IMR-90 (cell line): ENCODE measurements around the gene PHF20. TPM values are rescaled to one million over a fixed set of nuclear protein-coding genes. Genes with fewer than 3 reads are reported as not detected.

Experiments
- ATAC-seq: fragments of 200-7000 bp; cut with Tn5 transposase; 2 replicates; pipeline ENCODE4 v1.9.1; 2020; ENCODE audit warnings: low read depth, mild to moderate bottlenecking, moderate library complexity
- BruUV-seq: library from RNA; stranded (reverse); fragments of 400-500 nt; replicated peaks from 2 replicates; lab custom pipeline; 2021; lab: Mats Ljungman, UMichigan
- CTCF ChIA-PET: fragments of 300-600 bp; formaldehyde crosslinking; extraction: SDS; loops from one replicate; lab custom pipeline; 2021; ENCODE audit warnings: antibody characterized with exemption; lab: Yijun Ruan, JAX
- POLR2A ChIA-PET: fragments of 300-600 bp; sonication (Branson Sonifier 250); formaldehyde crosslinking; loops from one replicate; lab custom pipeline; 2022; ENCODE audit warnings: antibody characterized with exemption; ENCODE audit not compliant: unreplicated experiment; lab: Charles Lee
- DNase-seq: peaks from one replicate; pipeline ENCODE4 v3.0.0; 2013
- H2AFZ ChIP-seq: replicated peaks from 2 replicates; pipeline ENCODE3; 2013; ENCODE audit warnings: low read length, mild to moderate bottlenecking; ENCODE audit not compliant: poor library complexity
- H2AK5ac ChIP-seq: 2 replicates; pipeline ENCODE4 v1.6.1; 2013; ENCODE audit warnings: low read depth, low read length, inconsistent platforms
- H2AK9ac ChIP-seq: replicated peaks from 2 replicates; pipeline ENCODE3; 2013; ENCODE audit warnings: mild to moderate bottlenecking, low read depth, low read length, moderate library complexity; ENCODE audit not compliant: poor library complexity
- H2BK120ac ChIP-seq: 2 replicates; pipeline ENCODE4 v1.6.1; 2013; ENCODE audit warnings: low read depth, low read length, inconsistent platforms
- H2BK15ac ChIP-seq: 3 replicates; pipeline ENCODE4 v1.6.1; 2013; ENCODE audit warnings: low read depth, low read length, inconsistent platforms
- H2BK20ac ChIP-seq: 2 replicates; pipeline ENCODE4 v1.6.1; 2013; ENCODE audit warnings: low read depth, mild to moderate bottlenecking, inconsistent platforms, low read length, moderate library complexity
- H2BK5ac ChIP-seq: 2 replicates; pipeline ENCODE4 v1.6.1; 2013; ENCODE audit warnings: mild to moderate bottlenecking, low read depth, low read length, inconsistent platforms; ENCODE audit not compliant: poor library complexity, severe bottlenecking
- H3K14ac ChIP-seq: replicated peaks from 2 replicates; pipeline ENCODE4 v1.6.1; 2013; ENCODE audit warnings: low read depth, low read length, inconsistent platforms
- H3K18ac ChIP-seq: 2 replicates; pipeline ENCODE4 v1.6.1; 2013; ENCODE audit warnings: low read depth, low read length, control low read depth
- H3K23ac ChIP-seq: 2 replicates; pipeline ENCODE4 v1.6.1; 2013; ENCODE audit warnings: low read depth, low read length, inconsistent platforms
- H3K27ac ChIP-seq: 2 replicates; pipeline ENCODE4 v1.5.1; 2013; ENCODE audit warnings: mild to moderate bottlenecking, control low read depth, low read length; ENCODE audit not compliant: insufficient read depth
- H3K27me3 ChIP-seq: 2 replicates; pipeline ENCODE4 v1.6.1; 2013; ENCODE audit warnings: low read length; ENCODE audit not compliant: control insufficient read depth, insufficient read depth
- H3K36me3 ChIP-seq: 2 replicates; pipeline ENCODE4 v1.6.1; 2013; ENCODE audit warnings: low read length, mixed read lengths; ENCODE audit not compliant: control insufficient read depth, insufficient read depth
- H3K4ac ChIP-seq: 2 replicates; pipeline ENCODE4 v1.6.1; 2013; ENCODE audit warnings: low read depth, low read length, inconsistent platforms
- H3K4me1 ChIP-seq: 2 replicates; pipeline ENCODE4 v1.6.1; 2013; ENCODE audit warnings: low read length, mixed read lengths; ENCODE audit not compliant: control insufficient read depth, insufficient read depth
- H3K4me2 ChIP-seq: 2 replicates; pipeline ENCODE4 v1.6.1; 2013; ENCODE audit warnings: low read depth, mild to moderate bottlenecking, control low read depth, low read length, moderate library complexity
- H3K4me3 ChIP-seq: 2 replicates; pipeline ENCODE4 v1.5.1; 2013; ENCODE audit warnings: low read depth, mild to moderate bottlenecking, control low read depth, low read length, moderate library complexity; ENCODE audit not compliant: insufficient read depth
- H3K56ac ChIP-seq: 2 replicates; pipeline ENCODE4 v1.6.1; 2013; ENCODE audit warnings: low read length, inconsistent platforms; ENCODE audit not compliant: insufficient read depth; ENCODE audit errors: extremely low read depth
- H3K79me1 ChIP-seq, 2 experiments: 2 replicates each; pipeline ENCODE4 v1.6.1; 2013; ENCODE audit warnings: low read length in 2 of 2, inconsistent platforms in 1 of 2, low read depth in 1 of 2
- H3K9ac ChIP-seq: 2 replicates; pipeline ENCODE4 v1.6.1; 2013; ENCODE audit warnings: low read depth, low read length, control low read depth
- H3K9me1 ChIP-seq: 2 replicates; pipeline ENCODE4 v1.6.1; 2013; ENCODE audit warnings: low read length, inconsistent platforms; ENCODE audit not compliant: insufficient read depth
- H3K9me3 ChIP-seq: 2 replicates; pipeline ENCODE4 v1.6.1; 2013; ENCODE audit warnings: low read length; ENCODE audit not compliant: control insufficient read depth, insufficient read depth
- H4K20me1 ChIP-seq: 2 replicates; pipeline ENCODE4 v1.6.1; 2013; ENCODE audit warnings: low read length, inconsistent platforms; ENCODE audit not compliant: insufficient read depth
- H4K5ac ChIP-seq: 2 replicates; pipeline ENCODE4 v1.6.1; 2013; ENCODE audit warnings: mild to moderate bottlenecking, low read depth, low read length, control low read depth
- H4K8ac ChIP-seq, 2 experiments: 2 replicates each; pipeline ENCODE4 v1.6.1; 2013; ENCODE audit warnings: low read depth in 2 of 2, low read length in 2 of 2, control low read depth in 1 of 2, inconsistent platforms in 1 of 2
- H4K91ac ChIP-seq: 2 replicates; pipeline ENCODE4 v1.6.1; 2013; ENCODE audit warnings: low read depth, low read length, inconsistent platforms; ENCODE audit not compliant: insufficient read depth
- CEBPB ChIP-seq: IDR thresholded peaks from 2 replicates; pipeline ENCODE4 v1.6.1; 2012; ENCODE audit warnings: low read depth, low read length, improper control_type of control experiment
- CTCF ChIP-seq: conservative IDR thresholded peaks from 2 replicates; pipeline ENCODE4 v1.5.1; 2012; ENCODE audit warnings: mild to moderate bottlenecking, low read depth, low read length, improper control_type of control experiment
- ELK1 ChIP-seq: fragments of 150-350 bp; IDR thresholded peaks from 2 replicates; pipeline ENCODE4 v1.6.1; 2016; ENCODE audit warnings: low read depth, mild to moderate bottlenecking, low read length, moderate library complexity, borderline replicate concordance
- MAFK ChIP-seq: IDR thresholded peaks from 2 replicates; pipeline ENCODE4 v1.6.1; 2012; ENCODE audit warnings: low read depth, low read length, improper control_type of control experiment
- MAZ ChIP-seq: IDR thresholded peaks from 2 replicates; pipeline ENCODE4 v1.6.1; 2012; ENCODE audit warnings: low read depth, mild to moderate bottlenecking, low read length, improper control_type of control experiment, moderate library complexity, borderline replicate concordance
- NFE2L2 ChIP-seq: fragments of 150-350 bp; IDR thresholded peaks from 2 replicates; pipeline ENCODE4 v1.6.1; 2016; ENCODE audit warnings: low read depth, mild to moderate bottlenecking, low read length
- POLR2A ChIP-seq: IDR thresholded peaks from 2 replicates; pipeline ENCODE4 v1.6.1; 2012; ENCODE audit warnings: mild to moderate bottlenecking, low read depth, low read length
- RAD21 ChIP-seq: IDR thresholded peaks from 2 replicates; pipeline ENCODE4 v1.6.1; 2012; ENCODE audit warnings: low read length, improper control_type of control experiment
- RCOR1 ChIP-seq: IDR thresholded peaks from 2 replicates; pipeline ENCODE4 v1.6.1; 2012; ENCODE audit warnings: mild to moderate bottlenecking, low read length, improper control_type of control experiment; ENCODE audit not compliant: insufficient replicate concordance
- RFX5 ChIP-seq: IDR thresholded peaks from 2 replicates; pipeline ENCODE4 v1.8.0; 2012; ENCODE audit warnings: low read depth, mild to moderate bottlenecking, low read length, moderate library complexity
- SMC3 ChIP-seq: fragments of 150-350 bp; IDR thresholded peaks from 2 replicates; pipeline ENCODE4 v1.6.1; 2016; ENCODE audit warnings: low read depth, mild to moderate bottlenecking, antibody characterized with exemption, low read length, moderate library complexity
- USF2 ChIP-seq: fragments of 150-350 bp; IDR thresholded peaks from 2 replicates; pipeline ENCODE4 v1.6.1; 2017; ENCODE audit warnings: mild to moderate bottlenecking, antibody characterized with exemption, low read length, low read depth
- WGBS, 2 experiments: methylation state at CpG; one replicate each; pipeline versions ENCODE4 v1.1.5 to v1.1.7; 2013; ENCODE audit warnings: missing lambda C conversion rate in 2 of 2; ENCODE audit not compliant: insufficient read length in 1 of 2; ENCODE audit errors: extremely low coverage in 2 of 2; 5-methylcytosine and 5-hydroxymethylcytosine counted together
- dilution Hi-C: fragments of 300-500 bp; cut with HindIII; formaldehyde crosslinking; loops from one replicate; pipeline ENCODE4 v1.14.3; 2018; ENCODE audit warnings: low sequenced_read_pairs; ENCODE audit not compliant: unreplicated experiment
- in situ Hi-C: fragments of 300-500 bp; cut with MboI; formaldehyde crosslinking; loops from 3 replicates; pipeline ENCODE4 v1.14.3; 2019; ENCODE audit warnings: low sequenced_read_pairs, inconsistent platforms, mixed read lengths
- intact Hi-C: fragments of 100-400 bp; cut with micrococcal nuclease; formaldehyde crosslinking; loops from 2 replicates; pipeline ENCODE4 v1.10.0; 2022
- polyA plus RNA-seq, 3 experiments: library from polyadenylated mRNA; depleted of rRNA; stranded (reverse); fragments of >200 nt; gene quantifications; 2 replicates each; pipeline ENCODE4 v1.2.3, GENCODE V29; 2012; ENCODE audit warnings: low replicate concordance in 1 of 3
- total RNA-seq: library from RNA; depleted of rRNA; stranded (reverse); fragments of >200 nt; gene quantifications from 2 replicates; pipeline ENCODE4 v1.2.3, GENCODE V29; 2012

PHF20 gene
- total and polyA plus RNA-seq, 2 of the 4 experiments (the other 2 are of a cell fraction), result 22.0 to 22.5 TPM

- Histone ChIP-seq H3K14ac (no peak overlapping the region; the same call in 1 of the 2 replicates), H3K27ac (no peak overlapping the region), H3K56ac (no peak overlapping the region), H3K4ac (0 out of 2 replicates have a peak overlapping the region, but pooled peaks have one; percentile 6), H3K4me1 (peaks cover 10% of the 10 kb centered on the region), H4K5ac (no peak overlapping the region), H4K8ac (no peak overlapping the region; a peak in 1 of 4 replicates), H3K36me3 (peaks cover 5% of the 10 kb centered on the region), H4K91ac (no peak overlapping the region), H3K27me3 (no peaks in the 10 kb centered on the region), H3K18ac (no peak overlapping the region), H3K4me3 (no peak overlapping the region), H3K4me2 (no peak overlapping the region), H2AK5ac (no peak overlapping the region), H2BK15ac (no peak overlapping the region), H3K79me1 (peaks cover 48 to 76% of the 10 kb centered on the region in 2 experiments), H3K23ac (peak overlapping the region; percentile 54; the same call in 1 of the 2 replicates), H3K9me1 (peaks cover 17% of the 10 kb centered on the region), H4K20me1 (peaks cover 23% of the 10 kb centered on the region; the same call in 1 of the 2 replicates), H3K9ac (no peak overlapping the region), H2AFZ (no peak overlapping the region), H2BK5ac (no peak overlapping the region), H3K9me3 (no peaks in the 10 kb centered on the region), H2BK20ac (no peak overlapping the region), H2AK9ac (no peak overlapping the region), H2BK120ac (no peak overlapping the region)
- BruUV-seq, result no TSS peak
- intact Hi-C loops, result no loop called here
- WGBS, 2 experiments, result 35% methylated on average over 3 of the region's 4 CpGs; no CpG with 5 or more reads in 1 of the 2 experiments
- POLR2A ChIA-PET, result interaction anchor here (0.6 kb wide), 1 partner anchor 47 kb away, joined by 7 read pairs; no protein-coding TSS in a partner anchor
- dilution Hi-C loops, result no loop called here
- CTCF ChIA-PET, result no interaction called here
- TF ChIP-seq NFE2L2, result no peak
- TF ChIP-seq ELK1, result no peak
- no peak for TF ChIP-seq MAZ
- TF ChIP-seq SMC3, result no peak
- no peak for TF ChIP-seq USF2
- TF ChIP-seq POLR2A, result no peak
- TF ChIP-seq RAD21, result no peak
- no peak for TF ChIP-seq RCOR1
- no peak for TF ChIP-seq RFX5
- no peak for TF ChIP-seq CTCF
- no peak for TF ChIP-seq MAFK
- TF ChIP-seq CEBPB, result no peak
- ATAC-seq (no peak), DNase-seq (peak; percentile 55)
- in situ Hi-C loops, result no loop called here
These were observed 4.8 kb downstream of the PHF20 start for GRCh38 chr20:35776513-35777101.
